Measurements from ENCODE around the gene EXOSC7. TPM values are rescaled to one million over a fixed set of nuclear protein-coding genes. Genes with fewer than 3 reads are reported as not detected.

EXOSC7 gene
- total RNA-seq, 1 experiment from 2014 or later = 70.9 TPM

- Histone ChIP-seq H3K4me3 (ENCODE audit: low read depth, low read length) (no peak overlapping the region), H3K9me3 (no peaks in the 10 kb centered on the region), H3K27me3 (replicated peaks; ENCODE audit: control insufficient read depth, insufficient read depth, low read length) (no peaks in the 10 kb centered on the region), H3K36me3 (ENCODE audit: control insufficient read depth, insufficient read depth, low read length) (no peaks in the 10 kb centered on the region; the same call in 1 of the 2 replicates), H3K4me1 (no peaks in the 10 kb centered on the region)
- Mint-ChIP-seq H3K36me3 (ENCODE audit: insufficient read depth, unreplicated experiment) (peaks cover 11% of the 10 kb centered on the region), H3K27ac (ENCODE audit: unreplicated experiment) (no peak overlapping the region), H3K4me1 (ENCODE audit: low read depth, unreplicated experiment) (no peaks in the 10 kb centered on the region), H3K4me3 (ENCODE audit: unreplicated experiment) (no peak overlapping the region), H3K27me3 (ENCODE audit: insufficient read depth, unreplicated experiment) (no peaks in the 10 kb centered on the region), H3K9me3 (ENCODE audit: unreplicated experiment) (no peaks in the 10 kb centered on the region)
- intact Hi-C loops (cut with micrococcal nuclease; ENCODE audit: unreplicated experiment) = no loop called here
- TF ChIP-seq, protein P1, sequence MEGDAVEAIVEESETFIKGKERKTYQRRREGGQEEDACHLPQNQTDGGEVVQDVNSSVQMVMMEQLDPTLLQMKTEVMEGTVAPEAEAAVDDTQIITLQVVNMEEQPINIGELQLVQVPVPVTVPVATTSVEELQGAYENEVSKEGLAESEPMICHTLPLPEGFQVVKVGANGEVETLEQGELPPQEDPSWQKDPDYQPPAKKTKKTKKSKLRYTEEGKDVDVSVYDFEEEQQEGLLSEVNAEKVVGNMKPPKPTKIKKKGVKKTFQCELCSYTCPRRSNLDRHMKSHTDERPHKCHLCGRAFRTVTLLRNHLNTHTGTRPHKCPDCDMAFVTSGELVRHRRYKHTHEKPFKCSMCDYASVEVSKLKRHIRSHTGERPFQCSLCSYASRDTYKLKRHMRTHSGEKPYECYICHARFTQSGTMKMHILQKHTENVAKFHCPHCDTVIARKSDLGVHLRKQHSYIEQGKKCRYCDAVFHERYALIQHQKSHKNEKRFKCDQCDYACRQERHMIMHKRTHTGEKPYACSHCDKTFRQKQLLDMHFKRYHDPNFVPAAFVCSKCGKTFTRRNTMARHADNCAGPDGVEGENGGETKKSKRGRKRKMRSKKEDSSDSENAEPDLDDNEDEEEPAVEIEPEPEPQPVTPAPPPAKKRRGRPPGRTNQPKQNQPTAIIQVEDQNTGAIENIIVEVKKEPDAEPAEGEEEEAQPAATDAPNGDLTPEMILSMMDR (IDR thresholded peaks at IDR 0.05; ENCODE audit: insufficient read depth in 1 of 2, low read depth in 1 of 2, low read length in 1 of 2, severe bottlenecking in 1 of 2, unreplicated experiment in 1 of 2) = no peak
- ChIA-PET CTCF (no interaction called here), POLR2A (no interaction called here)
- no TSS peak for BruUV-seq (replicated peaks)
- no peak for DNase-seq
Measured at GRCh38 chr3:44958386-44958785, 17.7 kb upstream of the EXOSC7 start.

DNA sequence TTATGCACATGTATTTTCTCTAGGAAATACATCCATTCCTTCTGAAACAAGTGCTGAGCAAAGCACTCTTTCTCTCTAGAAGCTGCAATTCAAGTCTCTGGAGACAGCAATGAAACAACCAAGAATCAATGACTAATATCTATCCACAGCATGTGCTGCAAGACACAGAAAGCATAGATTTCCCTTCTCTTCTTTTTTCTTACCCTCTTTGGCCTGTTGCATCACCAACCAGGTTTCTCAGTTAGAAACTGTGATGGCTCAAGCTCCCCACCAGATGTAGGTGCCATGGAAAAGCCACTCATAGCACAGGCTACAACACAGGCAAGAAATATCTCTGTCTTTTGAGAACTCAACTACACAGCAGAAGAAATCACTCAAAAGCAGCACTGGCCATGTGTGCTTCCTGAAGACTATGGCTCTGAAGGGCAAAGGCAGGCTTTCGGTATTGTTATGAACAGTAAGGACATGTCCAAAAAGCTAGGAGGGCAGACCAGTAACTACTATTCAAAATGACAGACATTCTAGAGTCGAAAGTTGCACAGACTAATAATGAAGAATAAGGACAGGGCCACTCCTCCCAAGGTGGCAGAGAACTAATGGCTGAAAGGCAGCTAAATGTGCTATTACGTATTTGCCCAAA is 15.5 kb upstream of the EXOSC7 start:
- Mint-ChIP-seq H3K4me1 (ENCODE audit: low read depth, unreplicated experiment) (no peaks in the 10 kb centered on the region), H3K4me3 (ENCODE audit: unreplicated experiment) (no peak overlapping the region), H3K27me3 (ENCODE audit: insufficient read depth, unreplicated experiment) (no peaks in the 10 kb centered on the region), H3K27ac (ENCODE audit: unreplicated experiment) (no peak overlapping the region), H3K9me3 (ENCODE audit: unreplicated experiment) (no peaks in the 10 kb centered on the region), H3K36me3 (ENCODE audit: insufficient read depth, unreplicated experiment) (peaks cover 11% of the 10 kb centered on the region)
- H3K36me3 ChIP-seq (ENCODE audit: control insufficient read depth, insufficient read depth, low read length) = no peaks in the 10 kb centered on the region; the same call in 1 of the 2 replicates
- POLR2A ChIA-PET = interaction anchor here (0.5 kb wide), 1 partner anchor 16 kb away, joined by 3 read pairs; no protein-coding TSS in a partner anchor
- DNase-seq = no peak
- H3K9me3 ChIP-seq = no peaks in the 10 kb centered on the region
- no peaks in the 10 kb centered on the region for H3K27me3 ChIP-seq (replicated peaks; ENCODE audit: control insufficient read depth, insufficient read depth, low read length)
- H3K4me1 ChIP-seq = no peaks in the 10 kb centered on the region
- no peak overlapping the region for H3K4me3 ChIP-seq (ENCODE audit: low read depth, low read length)
- BruUV-seq (replicated peaks) = no TSS peak
- CTCF ChIA-PET = no interaction called here
- intact Hi-C loops (cut with micrococcal nuclease; ENCODE audit: unreplicated experiment) = no loop called here
- TF ChIP-seq, protein P1 (IDR thresholded peaks at IDR 0.05; ENCODE audit: insufficient read depth in 1 of 2, low read depth in 1 of 2, low read length in 1 of 2, severe bottlenecking in 1 of 2, unreplicated experiment in 1 of 2) = no peak

- ChIA-PET POLR2A (no interaction called here), CTCF (no interaction called here)
- no peaks in the 10 kb centered on the region for H3K9me3 ChIP-seq
- no peaks in the 10 kb centered on the region for H3K27me3 Mint-ChIP-seq (ENCODE audit: insufficient read depth, unreplicated experiment)
- TF ChIP-seq, protein P1 (IDR thresholded peaks at IDR 0.05; ENCODE audit: insufficient read depth in 1 of 2, low read depth in 1 of 2, low read length in 1 of 2, severe bottlenecking in 1 of 2, unreplicated experiment in 1 of 2) = no peak
- H3K4me1 Mint-ChIP-seq (ENCODE audit: low read depth, unreplicated experiment) = no peaks in the 10 kb centered on the region
- peaks cover 5% of the 10 kb centered on the region for H3K36me3 Mint-ChIP-seq (ENCODE audit: insufficient read depth, unreplicated experiment)
- H3K9me3 Mint-ChIP-seq (ENCODE audit: unreplicated experiment) = no peaks in the 10 kb centered on the region
- H3K36me3 ChIP-seq (ENCODE audit: control insufficient read depth, insufficient read depth, low read length) = no peaks in the 10 kb centered on the region; the same call in 1 of the 2 replicates
- H3K27ac Mint-ChIP-seq (ENCODE audit: unreplicated experiment) = no peak overlapping the region
- no peak overlapping the region for H3K4me3 ChIP-seq (ENCODE audit: low read depth, low read length)
- no TSS peak for BruUV-seq (replicated peaks)
- H3K27me3 ChIP-seq (replicated peaks; ENCODE audit: control insufficient read depth, insufficient read depth, low read length) = no peaks in the 10 kb centered on the region
- H3K4me3 Mint-ChIP-seq (ENCODE audit: unreplicated experiment) = no peak overlapping the region
- H3K4me1 ChIP-seq = peaks cover 5% of the 10 kb centered on the region; the same call in 1 of the 2 replicates
- DNase-seq = no peak
- intact Hi-C loops (cut with micrococcal nuclease; ENCODE audit: unreplicated experiment) = no loop called here
Measured at GRCh38 chr3:44961888-44962287, 14.2 kb upstream of the EXOSC7 start.

Measured in Caco-2 (cell line).